Activated naive CD8-positive, alpha-beta T cell treated with anti-CD3 and anti-CD28 coated beads, Interleukin-2, amount 10 ng/mL, durations not matched to agents 7 days and 5 days (primary cell): ENCODE measurements around the gene ZBTB1. TPM values are rescaled to one million over a fixed set of nuclear protein-coding genes. Genes with fewer than 3 reads are reported as not detected.
A peak's percentile ranks its signal among the peaks of the same experiment; 100 is the strongest.

Experiments
- ATAC-seq: fragments of 150-1000 bp; cut with Tn5 transposase; one replicate; pipeline ENCODE4 v1.10.0; 2021; ENCODE audit warnings: low read depth, moderate library complexity
- POLR2A ChIA-PET: fragments of 350-600 bp; sonication (Branson Sonifier 250); formaldehyde crosslinking; loops from one replicate; lab custom pipeline; 2021; ENCODE audit warnings: antibody characterized with exemption; lab: Charles Lee
- DNase-seq: peaks from one replicate; pipeline ENCODE4 v3.0.0; 2021
- H3K27ac Mint-ChIP-seq: one replicate; pipeline ENCODE4 v1.8.0; 2022; ENCODE audit warnings: mild to moderate bottlenecking, mixed read lengths
- H3K27me3 Mint-ChIP-seq: one replicate; pipeline ENCODE4 v1.8.0; 2022; ENCODE audit warnings: mild to moderate bottlenecking, moderate library complexity, mixed read lengths
- H3K36me3 Mint-ChIP-seq: one replicate; pipeline ENCODE4 v1.8.0; 2021; ENCODE audit warnings: mild to moderate bottlenecking, mixed read lengths
- H3K4me1 Mint-ChIP-seq: one replicate; pipeline ENCODE4 v1.8.0; 2021; ENCODE audit warnings: mixed read lengths
- H3K4me3 Mint-ChIP-seq: one replicate; pipeline ENCODE4 v1.8.0; 2022; ENCODE audit warnings: mild to moderate bottlenecking, moderate library complexity, mixed read lengths
- H3K9me3 Mint-ChIP-seq: one replicate; pipeline ENCODE4 v1.8.0; 2021; ENCODE audit warnings: mixed read lengths
- total RNA-seq, 2 experiments: library from RNA; stranded (reverse); gene quantifications; one replicate each; pipeline ENCODE4 v1.2.3, GENCODE V29; 2021

The ZBTB1 gene
- 10 to 100 TPM; 84.1 to 86.7 TPM for total RNA-seq

DNA sequence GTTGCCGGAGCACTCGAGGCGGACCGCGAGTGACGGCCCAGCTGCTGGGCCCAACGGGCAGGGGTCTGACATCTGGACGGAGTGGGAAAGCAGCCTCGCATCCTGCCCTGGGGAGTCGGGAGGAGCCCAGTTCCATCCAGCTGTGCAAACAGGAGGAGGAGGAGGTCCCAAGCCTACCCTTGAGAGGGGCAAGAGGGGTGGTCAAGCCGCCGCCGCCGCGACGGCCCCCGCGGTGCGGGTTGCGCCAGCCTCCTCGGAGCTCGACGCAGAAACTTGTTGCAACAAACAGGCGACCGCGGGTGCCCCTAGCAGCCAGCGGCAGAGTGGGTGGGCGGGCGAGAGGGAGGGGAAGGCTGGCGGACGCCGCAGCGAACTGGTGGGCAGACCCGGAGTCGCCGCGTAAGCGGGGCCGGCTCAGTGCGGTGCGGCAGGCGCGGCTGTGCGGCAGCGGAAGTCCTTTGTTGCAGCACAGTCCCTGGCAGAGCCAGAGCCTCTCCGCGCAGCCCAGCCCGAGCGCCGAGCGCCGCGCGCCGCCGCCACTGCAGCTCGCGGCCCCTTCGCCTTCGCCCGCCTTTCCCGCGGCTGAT, at the start of gene ZBTB1:
Gene ZBTB1, plus strand, starts transcription at position 461 of the 587 bp plus-strand sequence. CDS start 16,735 bp downstream, outside the sequence.
- H3K27ac Mint-ChIP-seq: peak within 1 kb of the TSS; percentile 100
- POLR2A ChIA-PET: interaction anchor here (0.7 to 5.9 kb wide), 9 partner anchors 8 to 564 kb away, joined by 3 to 46 read pairs (median 4); partner anchors contain the start of genes HSPA2 and MTHFD1
- peak within 1 kb of the TSS; percentile 97 for H3K4me3 Mint-ChIP-seq
- peaks cover 21% of the 10 kb centered on the region for H3K36me3 Mint-ChIP-seq
- peak; percentile 87 for DNase-seq
- peaks cover 40% of the 10 kb centered on the region for H3K4me1 Mint-ChIP-seq
- H3K9me3 Mint-ChIP-seq: no peaks in the 10 kb centered on the region
- peak; percentile 46 for ATAC-seq
- H3K27me3 Mint-ChIP-seq: no peaks in the 10 kb centered on the region

- Mint-ChIP-seq H3K4me3 (no peak overlapping the region), H3K4me1 (peaks cover 9% of the 10 kb centered on the region), H3K27ac (peak overlapping the region; percentile 28), H3K9me3 (no peaks in the 10 kb centered on the region), H3K27me3 (no peaks in the 10 kb centered on the region), H3K36me3 (peaks cover 26% of the 10 kb centered on the region)
- ATAC-seq (no peak), DNase-seq (no peak)
- POLR2A ChIA-PET: interaction anchor here (0.5 to 1.2 kb wide), 2 partner anchors 43 to 107 kb away, joined by 3 read pairs; no protein-coding TSS in a partner anchor
These were observed 45.0 kb upstream of the ZBTB1 start for GRCh38 chr14:64459405-64460136.

- no peak overlapping the region for H3K4me3 Mint-ChIP-seq
- H3K9me3 Mint-ChIP-seq: no peaks in the 10 kb centered on the region
- peaks cover 13% of the 10 kb centered on the region for H3K4me1 Mint-ChIP-seq
- peak overlapping the region; percentile 62 for H3K27ac Mint-ChIP-seq
- peaks cover under 1% of the 10 kb centered on the region for H3K27me3 Mint-ChIP-seq
- DNase-seq (no peak), ATAC-seq (no peak)
- POLR2A ChIA-PET: no interaction called here
- H3K36me3 Mint-ChIP-seq: peaks cover 20% of the 10 kb centered on the region
These were observed 43.3 kb upstream of the ZBTB1 start for GRCh38 chr14:64461221-64461620.

DNA sequence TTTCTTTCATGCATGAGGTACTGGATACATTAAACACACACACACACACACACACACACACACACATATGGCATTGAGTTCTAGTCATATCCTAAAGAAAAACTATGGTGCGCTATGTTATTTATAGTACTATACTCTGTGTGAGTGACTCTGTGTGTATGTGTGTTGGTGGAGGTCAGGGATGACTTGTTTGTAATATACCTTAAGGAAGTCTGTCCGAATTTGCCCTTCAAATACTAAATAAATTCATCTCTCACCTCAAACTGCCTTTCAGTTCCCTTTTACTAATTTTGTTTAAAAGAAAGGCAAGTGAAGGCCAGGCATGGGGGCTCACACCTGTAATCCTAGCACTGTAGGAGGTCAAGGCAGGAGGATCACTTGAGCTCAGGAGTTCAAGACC, 41.4 kb upstream of the ZBTB1 start:
- POLR2A ChIA-PET: interaction anchor here (1.2 kb wide), 1 partner anchor 14 kb away, joined by 3 read pairs; no protein-coding TSS in a partner anchor
- Mint-ChIP-seq H3K36me3 (peaks cover 19% of the 10 kb centered on the region), H3K9me3 (no peaks in the 10 kb centered on the region), H3K27ac (no peak overlapping the region), H3K27me3 (peaks cover 2% of the 10 kb centered on the region), H3K4me3 (no peak overlapping the region), H3K4me1 (peaks cover 23% of the 10 kb centered on the region)
- ATAC-seq: no peak
- DNase-seq: no peak

DNA sequence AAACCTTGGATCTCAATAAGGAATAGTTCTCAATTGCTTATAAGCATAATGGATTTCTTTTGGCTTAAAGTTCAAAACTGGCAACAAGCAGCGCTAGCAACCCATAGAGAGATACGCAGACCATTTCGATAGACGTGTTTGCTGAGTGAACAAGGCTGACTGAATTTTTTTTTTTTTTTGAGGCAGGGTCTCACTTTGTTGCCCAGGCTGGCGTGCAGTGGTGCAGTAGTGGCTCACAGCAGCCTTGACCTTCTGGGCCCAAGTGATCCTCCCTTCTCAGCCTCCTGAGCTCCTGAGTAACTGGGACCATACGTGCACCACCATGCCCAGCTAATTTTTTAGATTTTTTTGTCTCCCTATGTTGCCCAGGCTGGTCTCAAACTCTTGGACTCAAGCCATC, 40.7 kb upstream of the ZBTB1 start:
- Mint-ChIP-seq H3K9me3 (no peaks in the 10 kb centered on the region), H3K36me3 (peaks cover 20% of the 10 kb centered on the region), H3K27me3 (peaks cover 2% of the 10 kb centered on the region), H3K27ac (no peak overlapping the region), H3K4me1 (peaks cover 29% of the 10 kb centered on the region), H3K4me3 (no peak overlapping the region)
- ATAC-seq (no peak), DNase-seq (no peak)
- POLR2A ChIA-PET: interaction anchor here (0.7 kb wide), 1 partner anchor 49 kb away, joined by 4 read pairs; no protein-coding TSS in a partner anchor

DNA sequence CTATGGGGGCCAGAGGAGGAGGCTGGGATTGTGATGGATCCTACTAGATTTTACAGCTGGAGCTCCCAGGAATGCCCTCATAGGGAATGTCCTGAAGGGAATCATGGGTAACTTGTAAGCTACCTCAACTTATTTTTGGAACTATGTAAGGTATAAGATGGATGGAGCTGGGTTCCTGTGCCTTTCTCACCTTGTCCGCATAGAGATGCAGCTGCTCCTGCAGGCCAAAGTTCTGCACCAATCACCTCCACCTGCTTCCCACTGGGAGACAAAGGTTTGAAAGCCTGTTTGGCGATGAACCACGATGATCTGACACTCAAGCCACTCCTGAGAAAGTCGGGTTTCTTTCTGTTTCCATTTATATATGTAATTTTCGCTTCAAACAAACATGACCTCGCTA, 39.9 kb upstream of the ZBTB1 start:
- Mint-ChIP-seq H3K36me3 (peaks cover 15% of the 10 kb centered on the region), H3K9me3 (no peaks in the 10 kb centered on the region), H3K27me3 (peaks cover 2% of the 10 kb centered on the region), H3K4me3 (peak overlapping the region; percentile 81), H3K4me1 (peaks cover 29% of the 10 kb centered on the region), H3K27ac (peak overlapping the region; percentile 41)
- DNase-seq (no peak), ATAC-seq (no peak)
- POLR2A ChIA-PET: interaction anchor here (0.6 to 0.7 kb wide), 2 partner anchors 50 to 998 kb away, joined by 3 to 4 read pairs; no protein-coding TSS in a partner anchor

GRCh38 chr14:64465191-64465822, 39.3 kb upstream of the ZBTB1 start, which contains the start of gene AKAP5:
Gene AKAP5, plus strand, starts transcription at chr14:64465499. Its CDS starts 2,896 bp downstream, at chr14:64468395.
- peaks cover 29% of the 10 kb centered on the region for H3K4me1 Mint-ChIP-seq
- H3K9me3 Mint-ChIP-seq: no peaks in the 10 kb centered on the region
- peak; percentile 75 for DNase-seq
- peak within 1 kb of the TSS; percentile 50 for H3K27ac Mint-ChIP-seq
- POLR2A ChIA-PET: interaction anchor here (1.0 to 1.2 kb wide), 2 partner anchors 10 to 36 kb away, joined by 3 read pairs; no protein-coding TSS in a partner anchor
- ATAC-seq: peak; percentile 87
- H3K36me3 Mint-ChIP-seq: peaks cover 9% of the 10 kb centered on the region
- peak within 1 kb of the TSS; percentile 82 for H3K4me3 Mint-ChIP-seq
- H3K27me3 Mint-ChIP-seq: peaks cover 2% of the 10 kb centered on the region

- peaks cover 2% of the 10 kb centered on the region for H3K27me3 Mint-ChIP-seq
- POLR2A ChIA-PET: interaction anchor here (0.8 to 1.2 kb wide), 3 partner anchors 9 to 78 kb away, joined by 3 read pairs; partner anchors contain the start of gene MTHFD1
- H3K4me3 Mint-ChIP-seq: peak overlapping the region; percentile 82
- peaks cover 8% of the 10 kb centered on the region for H3K36me3 Mint-ChIP-seq
- peaks cover 29% of the 10 kb centered on the region for H3K4me1 Mint-ChIP-seq
- no peak for ATAC-seq
- no peaks in the 10 kb centered on the region for H3K9me3 Mint-ChIP-seq
- DNase-seq: no peak
- peak overlapping the region; percentile 50 for H3K27ac Mint-ChIP-seq
These were observed 38.6 kb upstream of the ZBTB1 start for GRCh38 chr14:64465831-64466554.

- Mint-ChIP-seq H3K36me3 (peaks cover 7% of the 10 kb centered on the region), H3K27ac (no peak overlapping the region), H3K27me3 (peaks cover 2% of the 10 kb centered on the region), H3K4me1 (peaks cover 29% of the 10 kb centered on the region), H3K4me3 (no peak overlapping the region), H3K9me3 (no peaks in the 10 kb centered on the region)
- POLR2A ChIA-PET: interaction anchor here (1.2 kb wide), 1 partner anchor 80 kb away, joined by 3 read pairs; no protein-coding TSS in a partner anchor
- ATAC-seq (no peak), DNase-seq (no peak)
These were observed 37.5 kb upstream of the ZBTB1 start for GRCh38 chr14:64467101-64467500.

DNA sequence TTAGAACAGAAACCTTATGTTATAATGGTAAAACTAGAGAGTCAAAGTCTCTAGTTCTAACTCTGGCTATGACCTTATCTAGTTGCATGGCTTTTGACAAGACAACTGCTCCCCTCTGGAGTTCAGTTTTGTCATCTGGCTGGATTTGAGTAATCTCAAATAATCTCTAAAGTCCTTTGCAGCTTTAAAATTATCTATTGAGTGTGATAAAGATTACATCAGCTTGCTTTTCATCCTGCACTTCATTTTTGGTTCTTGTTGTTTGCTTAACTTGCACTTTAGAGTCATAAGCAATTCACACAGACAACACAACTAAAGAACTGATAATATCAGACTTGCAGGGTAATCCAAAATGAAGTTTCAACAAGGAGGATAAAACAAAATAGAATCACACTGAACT, 37.0 kb upstream of the ZBTB1 start:
- ATAC-seq (no peak), DNase-seq (no peak)
- no peak overlapping the region for H3K27ac Mint-ChIP-seq
- no peak overlapping the region for H3K4me3 Mint-ChIP-seq
- H3K36me3 Mint-ChIP-seq: peaks cover 5% of the 10 kb centered on the region
- H3K27me3 Mint-ChIP-seq: peaks cover 2% of the 10 kb centered on the region
- POLR2A ChIA-PET: interaction anchor here (1.2 kb wide), 1 partner anchor 80 kb away, joined by 3 read pairs; no protein-coding TSS in a partner anchor
- H3K9me3 Mint-ChIP-seq: no peaks in the 10 kb centered on the region
- peaks cover 29% of the 10 kb centered on the region for H3K4me1 Mint-ChIP-seq

- peaks cover 29% of the 10 kb centered on the region for H3K4me1 Mint-ChIP-seq
- POLR2A ChIA-PET: no interaction called here
These were observed 36.1 kb upstream of the ZBTB1 start for GRCh38 chr14:64468451-64468850.

GRCh38 chr14:64474041-64474440, 30.5 kb upstream of the ZBTB1 start:
- no peaks in the 10 kb centered on the region for H3K27me3 Mint-ChIP-seq
- DNase-seq: no peak
- H3K4me1 Mint-ChIP-seq: peaks cover 2% of the 10 kb centered on the region
- no peak for ATAC-seq
- POLR2A ChIA-PET: no interaction called here
- no peaks in the 10 kb centered on the region for H3K9me3 Mint-ChIP-seq
- H3K36me3 Mint-ChIP-seq: peaks cover 1% of the 10 kb centered on the region
- H3K4me3 Mint-ChIP-seq: no peak overlapping the region
- no peak overlapping the region for H3K27ac Mint-ChIP-seq

More at GRCh38 chr14:64468451-64468850, 36.1 kb upstream of the ZBTB1 start:
- DNase-seq (no peak), ATAC-seq (no peak)
- Mint-ChIP-seq H3K36me3 (peaks cover 5% of the 10 kb centered on the region), H3K9me3 (no peaks in the 10 kb centered on the region), H3K27me3 (peaks cover 2% of the 10 kb centered on the region), H3K27ac (no peak overlapping the region), H3K4me3 (no peak overlapping the region)
